Limb (tissue), 2 donors: ENCODE results near the gene ITGB4.
A peak's percentile ranks its signal among the peaks of the same experiment; 100 is the strongest.
"Not testable (repeated sequence)": the region's sequence is repeated elsewhere in the genome, so short reads cannot be mapped to it uniquely, and the experiment has no call there.

Experiments used
- DNase-seq, 2 donors: peaks; one replicate each; pipeline ENCODE4 v3.0.0-alpha.2; 2016; ENCODE audit errors: extremely low spot score in 2 of 2

ITGB4 gene

DNA sequence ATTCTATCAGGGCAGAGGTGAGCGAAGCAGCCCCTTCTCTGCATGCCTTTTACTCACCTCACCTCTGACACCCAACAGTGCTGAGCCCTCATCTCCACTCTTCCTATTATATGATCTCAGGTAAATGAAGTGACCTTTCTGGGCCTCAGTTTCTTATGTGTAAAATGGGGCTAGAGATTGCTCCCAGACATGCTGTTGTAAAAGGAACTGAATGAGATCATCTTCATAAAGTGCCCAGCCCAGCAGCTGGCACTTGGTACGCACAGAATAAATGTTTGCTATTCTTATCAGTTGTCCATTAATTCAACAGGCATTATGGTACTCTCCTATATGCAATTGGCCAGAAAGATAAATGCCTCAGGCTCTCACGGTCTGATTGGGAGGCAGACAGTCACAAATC is 48.3 kb downstream of the ITGB4 start:
- no peak for DNase-seq

DNA sequence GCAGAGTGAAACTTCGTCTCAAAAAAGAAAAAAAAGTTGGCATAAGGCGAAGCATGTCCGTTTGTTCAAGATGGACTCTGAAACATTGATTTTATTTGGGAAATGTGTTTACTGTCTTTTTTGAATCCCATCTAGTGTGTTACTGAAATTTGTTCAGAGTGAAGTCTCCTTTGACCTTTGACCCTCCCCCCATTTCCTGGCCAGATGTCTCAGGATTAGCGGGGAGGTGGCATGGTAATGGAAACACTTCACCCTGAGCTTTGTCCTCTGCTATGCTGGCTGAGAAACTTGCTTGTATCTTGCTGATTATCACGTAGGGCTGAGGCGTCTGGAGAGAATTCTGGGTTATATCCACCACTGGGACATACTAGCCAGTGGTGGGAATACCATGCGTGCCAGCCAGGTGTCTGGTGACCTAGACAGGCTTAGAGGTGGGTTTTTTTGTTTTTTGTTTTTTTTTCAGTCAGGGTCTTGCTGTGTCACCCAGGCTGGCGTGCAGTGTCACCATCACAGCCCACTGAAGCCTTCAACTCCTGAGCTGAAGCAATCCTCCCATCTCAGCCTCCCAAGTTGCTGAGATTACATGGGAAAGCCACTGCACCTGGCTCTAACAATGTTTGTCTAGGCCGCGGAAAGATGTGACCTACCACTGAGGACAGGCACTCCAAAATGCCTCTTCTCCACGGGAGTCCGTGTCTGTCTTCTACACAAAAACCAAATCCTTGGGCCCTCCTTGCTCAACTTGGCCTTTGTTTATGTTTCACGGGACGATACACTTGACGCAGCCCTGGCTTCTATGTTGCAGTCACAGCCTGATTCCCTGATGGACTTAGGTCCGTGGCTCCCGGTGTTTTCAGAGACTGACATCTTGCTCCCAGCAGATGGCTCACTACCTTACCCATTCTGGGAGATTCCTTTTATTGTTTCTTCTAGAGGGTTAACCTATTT is 50.3 kb downstream of the ITGB4 start:
- DNase-seq = no peak

DNA sequence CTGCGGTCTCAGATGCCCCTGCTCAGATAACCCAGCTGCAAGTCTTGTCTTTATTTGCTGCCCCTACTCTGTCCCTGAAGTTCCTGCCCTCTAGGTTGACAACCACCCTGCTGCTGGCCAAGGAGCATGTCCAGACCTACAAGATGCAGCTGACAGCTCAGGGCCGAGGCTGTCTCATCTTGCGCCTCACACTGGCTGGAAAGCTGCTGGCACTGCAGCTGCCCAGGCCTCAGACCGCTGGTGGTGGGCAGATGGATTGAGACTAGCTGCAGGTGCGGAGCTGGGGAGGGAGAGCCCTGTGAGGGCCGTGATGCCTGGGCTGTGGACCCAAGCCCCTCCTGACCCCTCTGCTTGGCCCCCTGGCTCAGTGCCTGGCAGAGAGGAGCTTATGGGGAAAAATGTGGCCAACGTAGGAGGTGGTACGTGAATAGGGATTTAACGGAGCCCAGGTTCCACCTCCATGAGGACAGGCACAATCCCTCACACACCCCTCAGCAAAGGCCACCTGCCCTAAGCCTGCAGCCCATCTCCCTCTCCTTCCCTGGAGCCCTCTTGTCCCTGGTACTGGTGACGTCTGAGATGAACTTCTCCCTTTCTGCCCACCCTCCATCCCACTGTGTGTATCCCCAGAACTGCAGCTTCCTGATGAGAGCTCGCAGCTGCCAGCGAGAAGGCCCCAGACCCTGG is 52.0 kb downstream of the ITGB4 start:
- DNase-seq = peak in 1 of 2 donors; percentile 60

DNA sequence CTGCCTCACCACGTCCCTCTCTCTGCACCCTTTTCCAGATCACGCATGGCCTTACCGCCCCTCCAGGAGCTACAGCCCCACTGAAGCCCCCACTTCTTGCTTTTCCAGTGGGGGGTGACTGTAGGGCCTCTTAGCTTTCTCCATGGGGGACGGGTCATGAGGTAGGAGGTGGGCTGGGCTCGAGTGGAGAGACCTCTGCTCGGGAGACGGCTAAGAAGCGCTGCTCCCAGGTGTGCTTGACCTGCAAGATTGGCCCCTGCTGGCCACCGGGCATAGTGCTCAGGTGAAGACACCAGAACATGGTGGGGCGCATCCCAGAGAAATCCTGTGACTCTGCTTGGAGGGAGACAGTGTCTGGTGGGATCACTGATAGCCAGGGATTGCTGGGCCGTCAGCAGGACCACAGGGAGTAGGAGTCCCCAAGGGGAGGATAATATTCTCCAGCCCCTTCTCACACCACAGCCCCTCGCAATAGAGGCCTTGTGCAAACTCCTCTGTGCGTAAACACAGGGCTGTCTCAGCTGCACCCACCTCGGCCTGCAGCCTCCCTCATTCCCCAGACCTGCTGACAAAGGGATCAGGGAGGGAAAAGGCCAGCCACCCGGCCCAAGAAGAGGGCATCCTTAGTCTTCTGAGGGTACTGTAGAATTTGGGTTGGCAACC is 52.7 kb downstream of the ITGB4 start:
- no peak for DNase-seq

DNA sequence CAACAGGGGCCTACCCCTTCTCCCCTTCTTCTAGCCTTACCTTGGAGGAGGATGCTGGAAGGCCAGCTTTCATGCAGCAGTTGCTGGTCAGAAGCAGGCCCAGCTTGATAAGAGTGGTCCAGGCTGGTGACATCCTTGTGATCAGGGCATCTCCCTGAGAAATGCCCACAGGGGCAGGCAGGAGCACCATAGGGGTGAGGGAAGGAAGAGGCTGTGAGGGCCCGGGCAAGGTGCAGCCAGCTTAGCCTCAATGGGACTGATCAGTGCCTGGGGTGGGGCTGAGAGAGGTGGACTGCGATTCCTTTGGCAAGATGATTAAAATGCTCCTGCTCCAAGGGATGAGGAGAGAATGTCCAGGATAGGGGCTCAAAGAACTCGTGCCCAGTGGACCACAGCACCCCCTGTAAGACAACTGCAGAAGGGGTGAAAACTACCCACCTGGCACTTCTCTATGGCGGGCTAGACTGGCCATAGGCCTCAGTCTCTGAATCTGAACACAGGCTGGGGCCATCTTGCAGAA is 53.3 kb downstream of the ITGB4 start:
- peak in 1 of 2 donors; percentile 67 for DNase-seq

DNA sequence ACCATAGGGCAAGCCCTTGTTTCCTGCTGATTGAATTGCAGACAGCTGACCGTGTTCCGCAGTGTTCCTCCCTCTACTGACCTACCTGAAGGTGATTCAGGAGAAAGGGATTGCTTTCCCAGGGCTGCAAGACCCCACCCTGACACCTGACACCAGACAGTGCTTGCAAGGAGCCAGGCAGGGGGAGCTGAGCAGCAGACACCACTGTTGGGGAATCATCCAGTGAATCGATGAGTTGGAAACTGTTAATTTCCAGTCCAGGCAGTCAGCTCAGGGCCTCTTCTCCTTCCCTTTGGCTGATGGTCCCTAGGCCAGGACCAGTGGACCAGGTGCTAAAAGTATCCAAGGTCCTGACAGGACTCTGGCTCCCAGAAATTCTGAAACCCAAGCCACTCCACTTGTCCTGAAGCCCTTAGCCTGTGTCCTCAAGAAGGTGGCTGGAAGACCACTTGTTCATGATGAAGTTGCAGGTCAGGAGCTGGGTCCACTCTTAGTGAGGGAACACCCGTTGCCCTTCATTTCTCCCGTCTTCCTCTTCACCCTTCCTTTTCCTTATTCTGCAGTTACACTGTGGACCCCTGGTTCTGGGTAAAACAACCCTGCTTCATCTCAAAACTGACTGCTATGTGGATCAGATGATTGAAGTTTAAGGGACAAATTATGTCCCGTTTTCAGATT is 53.9 kb downstream of the ITGB4 start:
- DNase-seq = no peak

DNA sequence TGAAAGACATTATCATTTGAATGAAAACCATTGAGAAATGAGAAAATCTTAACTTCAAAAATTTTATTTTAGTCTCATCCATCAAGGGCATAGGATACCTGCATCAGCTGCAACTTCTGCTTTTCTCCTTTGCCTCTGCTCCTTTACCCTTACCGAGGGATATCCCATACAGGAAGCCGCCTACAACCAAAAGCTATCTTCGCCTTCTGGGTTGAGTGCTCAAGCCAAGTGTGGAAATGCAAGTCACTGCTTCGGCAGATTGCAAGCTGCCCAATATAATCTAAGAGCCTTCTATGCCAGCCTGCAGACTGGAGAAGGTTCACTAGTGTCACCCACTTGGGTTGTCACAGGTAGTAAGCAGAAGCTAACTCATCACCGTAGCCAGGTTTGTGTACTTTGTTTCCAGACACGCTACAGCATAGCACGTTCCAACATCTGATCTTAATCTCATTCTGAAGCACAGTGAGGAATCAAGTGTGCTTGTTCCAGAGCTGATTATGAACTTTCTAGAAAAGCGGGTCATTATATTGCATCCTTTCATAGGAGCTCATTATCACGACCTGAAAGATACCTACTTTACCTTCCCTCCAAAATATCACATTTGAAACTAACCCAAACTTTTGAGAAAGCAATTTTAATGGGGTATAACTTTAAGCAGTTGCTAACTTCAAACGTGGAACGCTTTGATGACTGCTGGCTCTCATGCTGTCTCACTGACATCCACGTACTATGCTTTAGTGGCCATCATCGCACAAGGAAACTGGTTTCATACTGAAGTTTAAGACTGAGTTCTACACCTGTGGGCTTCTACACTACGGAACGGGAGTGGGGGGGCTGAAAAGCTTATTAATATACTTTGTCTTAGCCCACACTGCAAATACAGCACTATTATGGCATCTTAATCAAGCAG is 55.4 kb downstream of the ITGB4 start:
- peak in 1 of 2 donors; percentile 46 for DNase-seq

DNA sequence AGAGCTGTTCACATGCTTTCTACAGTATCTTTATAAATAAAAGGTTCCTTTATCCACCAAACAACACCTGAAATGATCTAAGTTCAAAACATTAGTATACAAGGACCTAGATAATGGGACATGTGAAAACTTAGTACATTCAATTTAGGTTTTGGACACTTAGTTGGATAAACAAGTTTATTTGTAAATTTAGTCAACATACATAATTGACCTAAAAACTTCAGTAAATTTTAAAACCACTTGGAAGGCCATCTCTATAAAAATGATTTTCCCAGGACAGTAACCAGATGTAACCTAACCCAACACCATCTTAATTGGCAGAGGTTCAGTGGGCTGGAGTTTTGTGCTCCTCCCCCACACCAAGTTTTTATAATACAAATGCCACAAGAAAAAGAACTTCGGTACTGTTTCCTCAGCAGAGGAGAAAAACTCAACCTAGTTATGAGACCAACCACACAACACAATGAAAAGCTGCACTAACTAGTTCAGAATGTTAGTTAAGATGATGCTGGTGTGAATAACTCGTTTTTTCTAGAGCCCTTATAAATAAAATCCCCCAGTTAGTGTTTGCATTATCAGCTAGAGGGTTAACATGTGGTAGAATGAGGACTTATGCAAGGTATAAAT is 56.1 kb downstream of the ITGB4 start:
- no peak for DNase-seq

DNA sequence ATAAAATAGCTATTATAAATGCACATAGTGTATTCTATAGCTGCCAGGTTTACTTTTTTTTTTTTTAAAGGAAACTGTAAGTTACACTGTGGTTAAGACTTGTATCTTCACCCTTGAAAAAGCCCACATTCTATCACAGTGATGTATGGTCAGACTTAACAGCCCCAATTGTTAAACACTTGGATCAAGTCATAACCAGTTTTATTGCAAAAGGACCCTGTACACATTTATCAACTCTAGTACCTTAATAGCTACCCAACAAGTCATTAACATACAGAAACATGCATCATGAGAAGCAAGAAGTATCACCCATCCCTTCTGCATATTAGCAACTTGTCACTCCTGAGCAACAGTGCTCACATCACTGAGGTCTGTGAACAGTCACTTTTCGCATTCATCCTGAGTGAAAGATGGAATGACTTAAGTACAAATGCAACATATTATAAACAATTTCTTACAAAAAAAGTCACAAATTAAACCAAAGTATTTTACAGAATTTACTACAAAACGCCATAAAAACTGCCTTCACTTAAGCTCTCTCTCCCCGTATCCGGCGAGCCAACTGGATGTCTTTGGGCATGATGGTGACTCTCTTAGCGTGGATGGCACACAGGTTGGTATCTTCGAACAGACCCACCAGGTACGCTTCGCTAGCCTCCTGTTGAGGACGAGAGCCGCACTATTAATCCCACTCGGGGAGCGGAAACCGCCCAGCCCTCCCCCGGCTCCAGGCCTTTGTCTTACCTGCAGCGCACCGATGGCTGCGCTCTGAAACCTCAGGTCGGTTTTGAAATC is 57.0 kb downstream of the ITGB4 start:
- not testable (repeated sequence) for DNase-seq

DNA sequence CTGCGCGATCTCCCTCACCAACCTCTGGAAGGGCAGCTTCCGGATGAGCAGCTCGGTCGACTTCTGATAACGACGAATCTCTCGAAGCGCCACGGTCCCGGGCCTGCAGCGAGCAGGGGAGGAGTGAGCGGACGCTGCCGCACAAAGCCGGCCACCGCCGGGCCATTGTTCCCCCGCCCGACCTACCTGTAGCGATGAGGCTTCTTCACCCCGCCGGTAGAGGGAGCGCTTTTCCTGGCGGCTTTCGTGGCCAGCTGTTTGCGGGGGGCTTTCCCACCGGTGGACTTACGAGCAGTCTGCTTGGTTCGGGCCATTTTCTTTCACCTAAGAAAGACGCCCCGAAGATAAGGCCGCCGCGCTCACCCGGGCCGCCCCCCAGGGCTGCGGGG is 57.6 kb downstream of the ITGB4 start:
- no peak for DNase-seq

DNA sequence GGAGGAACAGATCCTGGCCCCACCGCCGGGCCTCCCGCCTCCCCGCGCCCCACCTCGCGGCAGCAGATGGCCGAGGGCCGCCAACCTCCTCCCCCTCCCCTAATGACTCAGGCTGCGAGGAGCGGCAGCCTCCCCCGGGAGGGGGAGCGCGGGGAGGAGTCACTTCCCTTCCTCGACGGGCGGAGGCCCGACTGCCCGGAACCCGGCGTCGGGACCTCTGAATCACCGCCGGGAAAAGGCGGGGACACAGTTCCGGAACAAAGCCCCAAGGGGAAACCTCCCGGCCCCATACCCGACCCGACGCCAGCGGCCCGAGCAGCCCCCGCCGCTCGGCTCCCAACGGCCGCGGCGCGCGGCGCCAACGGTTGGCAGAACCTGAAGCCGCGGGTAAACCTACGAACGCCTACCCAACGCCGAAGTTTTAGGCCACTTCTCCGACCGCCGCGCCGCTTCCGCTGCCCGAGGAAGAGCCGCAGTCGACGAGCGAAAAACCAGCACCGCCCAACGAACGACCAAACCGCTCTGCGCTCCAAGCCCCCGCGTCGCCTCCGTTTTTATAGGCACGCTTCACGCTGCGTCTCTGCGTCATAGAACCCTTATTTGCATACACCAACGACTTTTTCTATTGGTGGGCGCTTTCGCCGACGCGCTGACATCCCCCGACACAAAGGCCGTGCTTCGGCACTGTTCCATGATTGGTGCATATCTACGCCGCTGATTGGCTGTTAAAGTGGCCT is 58.2 kb downstream of the ITGB4 start:
- DNase-seq = peak; percentile 96 to 100

DNA sequence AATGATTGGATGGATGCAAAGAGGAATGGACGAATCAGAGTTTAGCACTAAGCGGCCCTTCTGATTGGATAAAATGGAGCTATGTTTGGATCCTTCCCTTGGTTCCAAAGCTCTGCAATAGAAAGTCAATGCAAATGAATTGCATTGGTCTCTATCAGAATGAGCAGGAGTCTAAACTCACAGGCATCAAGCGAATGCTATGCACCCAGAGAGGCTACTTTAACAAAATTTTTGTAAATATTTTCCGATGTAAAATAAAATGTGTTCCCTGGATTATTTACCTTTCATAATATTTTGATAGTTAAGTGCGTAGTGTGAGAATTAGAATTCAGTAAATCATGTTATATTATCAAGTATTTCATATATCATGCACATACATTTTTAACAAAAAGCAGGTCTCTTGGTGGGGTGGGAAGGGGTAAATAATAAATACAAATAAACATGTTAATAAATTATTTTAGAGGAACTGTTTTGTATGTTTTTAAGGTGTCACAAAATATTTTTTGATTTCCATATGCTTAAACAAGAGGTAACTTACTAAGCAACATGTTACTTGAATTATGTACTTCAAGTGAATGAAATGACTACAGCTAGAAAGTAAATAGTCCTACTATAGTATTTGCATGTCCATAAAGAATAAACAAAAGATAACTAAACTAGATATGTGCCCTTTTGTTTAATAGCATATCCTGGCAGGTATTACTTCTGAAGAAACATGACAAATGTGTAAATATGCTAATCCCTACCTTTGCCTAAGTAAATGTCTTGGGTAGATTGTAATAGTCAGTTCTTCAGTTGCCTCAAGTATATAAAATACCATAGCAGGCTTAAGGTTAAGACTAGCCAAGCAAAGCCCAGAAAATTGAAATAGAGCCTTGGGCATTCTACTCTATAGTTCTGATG is 59.0 kb downstream of the ITGB4 start:
- no peak for DNase-seq

DNA sequence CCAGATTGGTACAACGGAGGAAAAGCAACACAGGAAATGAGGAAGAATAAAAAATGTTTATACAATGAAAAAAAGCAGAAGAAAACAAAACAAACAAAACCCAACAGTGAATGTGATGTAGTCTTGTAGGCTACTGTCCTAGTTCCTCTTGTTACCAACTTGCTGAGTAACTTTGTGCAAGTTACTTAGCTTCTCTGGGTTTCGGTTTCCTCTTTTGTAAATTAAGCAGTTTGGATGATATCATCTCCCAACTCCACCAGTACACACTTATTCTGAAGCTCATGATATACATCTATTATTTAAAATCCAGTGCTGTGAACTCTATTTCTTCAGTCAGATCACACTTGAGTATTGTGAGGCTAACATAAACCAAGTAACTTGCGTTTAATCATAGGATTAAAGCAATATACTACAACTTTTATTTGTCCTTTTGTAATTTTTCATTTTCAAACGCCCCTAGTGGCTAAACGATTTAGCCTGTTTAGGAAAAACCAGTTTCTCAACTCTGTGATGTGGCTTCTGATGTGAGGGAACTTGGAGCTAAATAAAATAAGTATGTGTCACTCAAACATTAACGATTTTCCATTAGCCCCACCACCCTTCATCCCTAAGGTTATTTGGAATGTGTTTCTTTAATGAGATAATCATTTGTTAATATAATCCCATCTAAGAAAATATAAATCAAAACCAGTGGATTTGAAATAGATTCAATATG is 62.0 kb downstream of the ITGB4 start:
- DNase-seq = peak in 1 of 2 donors; percentile 73

DNA sequence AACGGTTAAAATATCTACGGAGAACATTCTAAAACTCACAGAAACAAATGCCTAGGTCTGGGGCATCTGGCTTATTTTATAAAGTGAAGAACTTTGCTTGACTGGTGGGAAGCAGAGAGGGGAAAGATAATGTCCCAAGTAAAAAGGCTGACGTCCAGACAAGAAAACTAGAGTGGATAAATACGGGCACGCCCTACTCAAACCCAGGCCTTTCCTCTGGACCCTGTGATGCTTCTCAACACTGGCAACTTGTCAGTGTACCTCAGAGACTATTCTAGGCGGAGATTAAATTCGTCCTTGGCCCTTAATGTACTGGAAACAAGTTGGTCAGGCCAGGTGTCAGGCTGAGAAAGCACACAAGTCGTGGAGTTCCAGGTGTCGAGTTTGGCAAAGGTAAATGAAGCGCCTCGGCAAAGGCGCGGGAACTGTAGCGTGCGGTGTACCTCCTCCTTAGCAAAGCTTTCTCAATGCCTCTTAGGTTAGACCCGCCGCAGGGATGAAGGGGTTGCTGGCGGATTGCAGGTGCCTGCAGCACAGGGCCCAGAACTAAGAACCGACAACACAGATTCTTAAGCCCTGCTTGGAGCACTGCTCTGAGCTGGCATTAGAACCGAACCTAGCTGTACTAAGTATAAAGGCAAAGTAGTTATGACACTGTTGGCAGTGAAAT is 62.7 kb downstream of the ITGB4 start:
- DNase-seq = no peak

DNA sequence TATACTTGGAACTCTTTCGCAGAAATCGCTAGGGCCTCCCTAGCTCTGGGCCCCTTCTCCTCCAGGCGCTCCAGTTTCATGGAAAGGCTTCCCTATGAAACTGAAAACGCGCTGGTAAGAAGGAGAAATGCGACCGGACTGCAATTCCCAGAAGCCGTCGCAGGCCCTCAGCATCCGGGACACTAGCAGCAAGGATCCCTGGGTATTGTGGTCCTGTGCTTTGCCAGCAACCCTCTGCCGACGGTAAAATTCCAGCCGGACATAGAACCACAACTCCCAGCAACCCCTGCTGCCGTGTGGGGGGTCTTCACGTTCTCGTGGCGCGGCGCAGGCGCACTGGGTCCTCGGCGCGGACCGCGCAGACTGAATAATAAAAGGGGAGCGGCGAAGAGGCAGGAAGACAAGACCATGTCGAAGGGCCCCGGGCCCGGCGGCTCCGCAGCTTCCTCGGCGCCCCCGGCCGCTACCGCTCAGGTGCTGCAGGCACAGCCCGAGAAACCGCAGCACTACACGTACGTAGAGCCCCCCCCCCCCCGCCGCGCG is 63.3 kb downstream of the ITGB4 start, which contains the start of gene UNK:
TSS of gene UNK (plus strand) at position 334 of the 543 bp plus-strand sequence. CDS start at position 409, 75 bp downstream.
- peak; percentile 98 to 99 for DNase-seq
